Thyroid gland (tissue), 4 donors: ENCODE results near the gene ELOVL2. TPM values are rescaled to one million over a fixed set of nuclear protein-coding genes. Genes with fewer than 3 reads are reported as not detected.
A peak's percentile ranks its signal among the peaks of the same experiment; 100 is the strongest.

ENCODE experiments used
- DNase-seq, 2 donors: peaks; one replicate each; pipeline ENCODE4 v3.0.0-alpha.2; 2019
- H3K27ac ChIP-seq, 3 donors: fragments of 200-600 bp; sonication (generic); 1 replicate in 2 of 3; 2 replicates in 1 of 3; pipeline ENCODE4 v1.5.1; 2016 to 2019; ENCODE audit warnings: mild to moderate bottlenecking in 1 of 3, moderate library complexity in 1 of 3
- H3K27me3 ChIP-seq: fragments of 200-600 bp; sonication (generic); one replicate; pipeline ENCODE4 v1.5.1; 2019
- H3K36me3 ChIP-seq, 2 donors: fragments of 200-600 bp; sonication (generic); one replicate each; pipeline ENCODE4 v1.5.1; 2016 to 2019
- H3K4me1 ChIP-seq, 2 donors: fragments of 200-600 bp; sonication (generic); one replicate each; pipeline ENCODE4 v1.5.1; 2017 to 2019
- H3K4me3 ChIP-seq, 3 donors: fragments of 200-600 bp; sonication (generic); replicated peaks in 1 of 3; 1 replicate in 2 of 3; 2 replicates in 1 of 3; pipeline ENCODE4 v1.5.1; 2016; ENCODE audit warnings: mild to moderate bottlenecking in 1 of 3
- H3K9me3 ChIP-seq: fragments of 200-600 bp; sonication (generic); one replicate; pipeline ENCODE4 v1.5.1; 2017
- CTCF ChIP-seq, 6 experiments: fragments of 200-600 bp in 3 of 6; fragments of 450-650 bp in 3 of 6; sonication (generic) in 3 of 6; IDR thresholded peaks; one replicate each; pipeline ENCODE4 v1.5.1; 2016 to 2019; ENCODE audit warnings: antibody characterized with exemption in 6 of 6, mild to moderate bottlenecking in 2 of 6, inconsistent platforms in 1 of 6, moderate library complexity in 1 of 6
- POLR2A ChIP-seq, 2 donors: fragments of 450-650 bp; IDR thresholded peaks; one replicate each; pipeline ENCODE4 v1.6.1; 2017; ENCODE audit warnings: antibody characterized with exemption in 2 of 2, mild to moderate bottlenecking in 2 of 2, moderate library complexity in 1 of 2
- WGBS, 2 donors: methylation state at CpG; one replicate each; pipeline ENCODE4 v1.1.5; 2017; 5-methylcytosine and 5-hydroxymethylcytosine counted together
- intact Hi-C: fragments of 100-400 bp; cut with DNase I; formaldehyde crosslinking; loops from one replicate; pipeline ENCODE4 v1.15.1; 2023
- total RNA-seq, 4 donors: library from RNA; depleted of rRNA; stranded (reverse); fragments of >200 nt; gene quantifications; one replicate each; pipeline ENCODE4 v1.2.3, GENCODE V29; 2016

The ELOVL2 gene
- total RNA-seq, 4 donors from 2014 or later, result 0.27 to 1.0 (median 0.72) TPM

- DNase-seq, result no peak
- Histone ChIP-seq H3K4me1 (peaks cover 0 to 5% of the 10 kb centered on the region in 2 donors), H3K27ac (no peak overlapping the region), H3K4me3 (no peak overlapping the region), H3K36me3 (no peaks in the 10 kb centered on the region), H3K27me3 (no peaks in the 10 kb centered on the region), H3K9me3 (no peaks in the 10 kb centered on the region)
- intact Hi-C loops, result no loop called here
- WGBS, 2 donors, result 67 to 93% methylated on average over 2 of the region's 2 CpGs
- TF ChIP-seq POLR2A (IDR thresholded peaks at IDR 0.05) (no peak), CTCF (IDR thresholded peaks at IDR 0.05) (no peak)
Observed at GRCh38 chr6:11002176-11002575, 41.9 kb downstream of the ELOVL2 start.

GRCh38 chr6:10999994-11000393 lies 44.1 kb downstream of the ELOVL2 start:
- TF ChIP-seq CTCF (IDR thresholded peaks at IDR 0.05) (no peak), POLR2A (IDR thresholded peaks at IDR 0.05) (no peak)
- Histone ChIP-seq H3K27me3 (no peaks in the 10 kb centered on the region), H3K27ac (no peak overlapping the region), H3K36me3 (no peaks in the 10 kb centered on the region), H3K4me3 (no peak overlapping the region), H3K4me1 (peaks cover 0 to 5% of the 10 kb centered on the region in 2 donors), H3K9me3 (no peaks in the 10 kb centered on the region)
- DNase-seq, result peak; percentile 9 to 30
- intact Hi-C loops, result no loop called here
- WGBS, 2 donors, result 19 to 23% methylated on average over 2 of the region's 2 CpGs

GRCh38 chr6:10995114-10995707 lies 48.9 kb downstream of the ELOVL2 start:
- WGBS, 2 donors, result 79 to 80% methylated on average over 4 of the region's 4 CpGs
- Histone ChIP-seq H3K36me3 (no peaks in the 10 kb centered on the region), H3K27me3 (no peaks in the 10 kb centered on the region), H3K27ac (no peak overlapping the region), H3K4me3 (no peak overlapping the region), H3K4me1 (peaks cover 0 to 5% of the 10 kb centered on the region in 2 donors), H3K9me3 (no peaks in the 10 kb centered on the region)
- intact Hi-C loops, result no loop called here
- no peak for TF ChIP-seq POLR2A (IDR thresholded peaks at IDR 0.05)
- DNase-seq, result no peak

- DNase-seq, result no peak
- no peak for TF ChIP-seq POLR2A (IDR thresholded peaks at IDR 0.05)
- no peak for TF ChIP-seq CTCF (IDR thresholded peaks at IDR 0.05)
- no peaks in the 10 kb centered on the region for H3K27me3 ChIP-seq
- no peaks in the 10 kb centered on the region for H3K4me1 ChIP-seq
- no peak overlapping the region for H3K4me3 ChIP-seq
- 94% methylated on average over 8 of the region's 8 CpGs for WGBS, 2 donors
- H3K27ac ChIP-seq, result no peak overlapping the region
- intact Hi-C loops, result no loop called here
- no peaks in the 10 kb centered on the region for H3K36me3 ChIP-seq
- H3K9me3 ChIP-seq, result no peaks in the 10 kb centered on the region
Observed at GRCh38 chr6:10993896-10994295, 50.2 kb downstream of the ELOVL2 start.

- no peak overlapping the region for H3K27ac ChIP-seq
- no peak for DNase-seq
- intact Hi-C loops, result no loop called here
- H3K4me1 ChIP-seq, result no peaks in the 10 kb centered on the region
- WGBS, 2 donors, result 42 to 64% methylated on average over 2 of the region's 2 CpGs
- TF ChIP-seq CTCF (IDR thresholded peaks at IDR 0.05), result no peak
- no peak for TF ChIP-seq POLR2A (IDR thresholded peaks at IDR 0.05)
- no peaks in the 10 kb centered on the region for H3K9me3 ChIP-seq
- no peaks in the 10 kb centered on the region for H3K27me3 ChIP-seq
- H3K4me3 ChIP-seq, result no peak overlapping the region
- H3K36me3 ChIP-seq, result no peaks in the 10 kb centered on the region
Observed at GRCh38 chr6:10991115-10991514, 53.0 kb downstream of the ELOVL2 start.
